HS-27A (cell line): ENCODE results near the gene SEMA4A.
"Not testable (repeated sequence)": the region's sequence is repeated elsewhere in the genome, so short reads cannot be mapped to it uniquely, and the experiment has no call there.

Experiments
- DNase-seq: peaks from one replicate; pipeline ENCODE4 v3.0.0-alpha.2; 2012; ENCODE audit warnings: low read depth, missing footprints

SEMA4A gene

GRCh38 chr1:156153362-156153761 is at the start of gene SEMA4A:
TSS of gene SEMA4A (plus strand) at chr1:156153585. CDS start at chr1:156154579, 994 bp downstream.
- no peak for DNase-seq

- no peak for DNase-seq
These were observed 49.1 kb upstream of the SEMA4A start for GRCh38 chr1:156104065-156104810.

GRCh38 chr1:156104861-156105832 is 48.2 kb upstream of the SEMA4A start:
- no peak for DNase-seq

- no peak for DNase-seq
These were observed 46.5 kb upstream of the SEMA4A start for GRCh38 chr1:156106624-156107488.

- no peak for DNase-seq
These were observed 45.3 kb upstream of the SEMA4A start for GRCh38 chr1:156108057-156108456.

- no peak for DNase-seq
These were observed 44.6 kb upstream of the SEMA4A start for GRCh38 chr1:156108664-156109241.

GRCh38 chr1:156110252-156110651 is 43.1 kb upstream of the SEMA4A start:
- DNase-seq = no peak

GRCh38 chr1:156111355-156111962 is 41.9 kb upstream of the SEMA4A start:
- DNase-seq = no peak

- DNase-seq = no peak
These were observed 40.9 kb upstream of the SEMA4A start for GRCh38 chr1:156112276-156113137.

- DNase-seq = no peak
These were observed 40.0 kb upstream of the SEMA4A start for GRCh38 chr1:156113282-156113950.

GRCh38 chr1:156114101-156114918 is 39.1 kb upstream of the SEMA4A start, which contains the start of gene LMNA:
TSS of gene LMNA (plus strand) at chr1:156114711. CDS start at chr1:156114919, 208 bp downstream.
- DNase-seq = peak; percentile 88

GRCh38 chr1:156114919-156115513 is 38.4 kb upstream of the SEMA4A start:
- no peak for DNase-seq

GRCh38 chr1:156115514-156116374 is 37.6 kb upstream of the SEMA4A start:
- DNase-seq = peak; percentile 67

- not testable (repeated sequence) for DNase-seq
These were observed 36.7 kb upstream of the SEMA4A start for GRCh38 chr1:156116731-156117130.

GRCh38 chr1:156117414-156118176 is 35.8 kb upstream of the SEMA4A start:
- DNase-seq = no peak

GRCh38 chr1:156118177-156118868 is 35.1 kb upstream of the SEMA4A start:
- DNase-seq = no peak
